HepG2 (cell line): Measurements from ENCODE around the gene CERS6. TPM values are rescaled to one million over a fixed set of nuclear protein-coding genes. Genes with fewer than 3 reads are reported as not detected.

Source experiments
- AHR ChIP-seq: IDR thresholded peaks from 2 replicates; pipeline ENCODE4 v1.6.1; 2018; ENCODE audit warnings: missing genetic modification reagents, missing compliant biosample characterization
- AKNA ChIP-seq: sonication (generic); formaldehyde crosslinking; IDR thresholded peaks from 2 replicates; pipeline ENCODE4 v1.4.0; 2020; ENCODE audit warnings: missing genetic modification reagents, borderline replicate concordance
- ARID5B ChIP-seq: IDR thresholded peaks from 2 replicates; pipeline ENCODE4 v1.4.0; 2020; ENCODE audit warnings: mild to moderate bottlenecking, missing genetic modification reagents
- BATF2 ChIP-seq: sonication (generic); formaldehyde crosslinking; IDR thresholded peaks from 2 replicates; pipeline ENCODE4 v1.8.0; 2022; ENCODE audit warnings: mild to moderate bottlenecking, missing genetic modification reagents, moderate library complexity
- CEBPB ChIP-seq: IDR thresholded peaks from 2 replicates; pipeline ENCODE4 v1.6.1; 2011; ENCODE audit warnings: low read depth, low read length, improper control_type of control experiment, borderline replicate concordance
- FOXA3 ChIP-seq: IDR thresholded peaks from 2 replicates; pipeline ENCODE4 v1.6.1; 2016; ENCODE audit warnings: missing genetic modification reagents, missing compliant biosample characterization
- GZF1 ChIP-seq: sonication (generic); formaldehyde crosslinking; IDR thresholded peaks from 2 replicates; pipeline ENCODE4 v1.5.1; 2020; ENCODE audit warnings: mild to moderate bottlenecking, missing genetic modification reagents
- HHEX ChIP-seq: IDR thresholded peaks from 2 replicates; pipeline ENCODE4 v1.6.1; 2016; ENCODE audit warnings: control low read depth
- HMGA1 ChIP-seq: sonication (generic); formaldehyde crosslinking; conservative IDR thresholded peaks from 2 replicates; pipeline ENCODE4 v1.4.0; 2020; ENCODE audit warnings: missing genetic modification reagents
- IKZF1 ChIP-seq: fragments of 450-650 bp; IDR thresholded peaks from 2 replicates; pipeline ENCODE4 v1.7.1; 2016
- MTF1 ChIP-seq: sonication (generic); formaldehyde crosslinking; IDR thresholded peaks from 2 replicates; pipeline ENCODE4 v1.5.0; 2020; ENCODE audit warnings: missing genetic modification reagents
- MXD4 ChIP-seq: IDR thresholded peaks from 2 replicates; pipeline ENCODE4 v1.6.1; 2016; ENCODE audit warnings: mild to moderate bottlenecking, missing biosample characterization, missing genetic modification reagents
- NR2F1 ChIP-seq, 2 experiments: fragments of 450-650 bp in 1 of 2; formaldehyde crosslinking in 1 of 2; IDR thresholded peaks; 2 replicates each; pipeline versions ENCODE4 v1.5.0 to v1.6.1; 2016 to 2020; ENCODE audit warnings: mild to moderate bottlenecking in 1 of 2, missing compliant biosample characterization in 1 of 2, missing genetic modification reagents in 1 of 2, moderate library complexity in 1 of 2
- RAD51 ChIP-seq: fragments of 450-650 bp; IDR thresholded peaks from 2 replicates; pipeline ENCODE4 v1.6.1; 2016; ENCODE audit warnings: borderline replicate concordance
- REXO4 ChIP-seq: sonication (generic); formaldehyde crosslinking; IDR thresholded peaks from 2 replicates; pipeline ENCODE4 v1.8.0; 2022; ENCODE audit warnings: missing genetic modification reagents, mild to moderate bottlenecking, borderline replicate concordance
- RORA ChIP-seq: sonication (generic); formaldehyde crosslinking; IDR thresholded peaks from 2 replicates; pipeline ENCODE4 v1.5.0; 2020; ENCODE audit warnings: mild to moderate bottlenecking, missing genetic modification reagents, moderate library complexity
- SMARCC2 ChIP-seq: fragments of 450-650 bp; IDR thresholded peaks from 2 replicates; pipeline ENCODE4 v1.6.1; 2017; ENCODE audit warnings: antibody characterized with exemption, mild to moderate bottlenecking
- TAF15 ChIP-seq: fragments of 200-400 bp; formaldehyde crosslinking; IDR thresholded peaks from one replicate; pipeline ENCODE4 v1.6.1; 2018; ENCODE audit warnings: mild to moderate bottlenecking, low read depth, low read length; ENCODE audit not compliant: poor library complexity, severe bottlenecking
- U2AF1 ChIP-seq: fragments of 200-400 bp; formaldehyde crosslinking; optimal IDR thresholded peaks from 2 replicates; pipeline ENCODE3; 2017; ENCODE audit warnings: mild to moderate bottlenecking, low read depth, low read length
- ZNF614 ChIP-seq: IDR thresholded peaks from 2 replicates; pipeline ENCODE4 v1.6.1; 2018; ENCODE audit warnings: missing biosample characterization, missing genetic modification reagents, inconsistent platforms, borderline replicate concordance
- ZNF639 ChIP-seq: conservative IDR thresholded peaks from 2 replicates; pipeline ENCODE4 v1.6.1; 2018; ENCODE audit warnings: missing genetic modification reagents
- ZNF674 ChIP-seq: sonication (generic); formaldehyde crosslinking; IDR thresholded peaks from 2 replicates; pipeline ENCODE4 v1.5.0; 2020; ENCODE audit warnings: low read depth, mild to moderate bottlenecking, missing genetic modification reagents
- polyA plus RNA-seq, 8 experiments: library from polyadenylated mRNA; depleted of rRNA in 3 of 8; stranded (reverse) in 7 of 8; unstranded in 1 of 8; fragments of >200 nt; fragmentation: Illumina TruSeq in 4 of 8; extraction: Trizol in 4 of 8; gene quantifications; 2 replicates each; pipeline versions ENCODE4 v1.2.1 to v1.2.3, GENCODE V29; 2011 to 2016; ENCODE audit warnings: low read depth in 4 of 8, missing spikeins in 1 of 8, mixed read lengths in 1 of 8; ENCODE audit not compliant: insufficient read depth in 1 of 8
- total RNA-seq, 5 experiments: library from RNA; depleted of rRNA; stranded (reverse); fragments of >200 nt; fragmentation: Illumina TruSeq; extraction: Trizol; gene quantifications; 2 replicates each; pipeline ENCODE4 v1.2.3, GENCODE V29; 2016; ENCODE audit warnings: low read depth in 1 of 5

CERS6 gene
- total and polyA plus RNA-seq, 2 of the 13 experiments (the other 11 are each of a cell fraction or from before 2014, with no cell fraction given), result 10.1 to 20.3 TPM

- TF ChIP-seq REXO4 (no peak), MXD4 (CRISPR knock-in tag) (no peak), FOXA3 (CRISPR knock-in tag) (no peak), ARID5B (CRISPR knock-in tag) (0 out of 2 replicates have a peak, but pooled peaks have one; percentile 26), HMGA1 (no peak), ZNF674 (CRISPR knock-in tag) (no peak), ZNF614 (no peak; the same call in 1 of the 2 replicates), CEBPB (peak; percentile 80), RAD51 (no peak), BATF2 (no peak), HHEX (CRISPR knock-in tag) (no peak), AKNA (no peak), SMARCC2 (no peak), GZF1 (CRISPR knock-in tag) (no peak), TAF15 (no peak), AHR (no peak), RORA (CRISPR knock-in tag) (no peak), ZNF639 (CRISPR knock-in tag) (no peak), NR2F1 (CRISPR knock-in tag; IDR thresholded peaks at IDR 0.05) (no peak), MTF1 (CRISPR knock-in tag) (no peak), U2AF1 (no peak), IKZF1 (no peak)
These were observed 324.6 kb downstream of the CERS6 start (continued) for GRCh38 chr2:168780669-168781071.
